ENCODE data around the gene LARP4B.
"Not testable (repeated sequence)": the region's sequence is repeated elsewhere in the genome, so short reads cannot be mapped to it uniquely, and the experiment has no call there.

Gene LARP4B

GRCh38 chr10:958106-958505 is 26.6 kb upstream of the LARP4B start:
- no peak for DNase-seq (ENCODE audit: low read depth)

GRCh38 chr10:955820-956217 is 24.3 kb upstream of the LARP4B start:
- DNase-seq (ENCODE audit: low read depth), result no peak

- no peak for DNase-seq (ENCODE audit: low read depth)
Observed at GRCh38 chr10:955127-955819, 23.8 kb upstream of the LARP4B start.

GRCh38 chr10:954396-954795 is 22.9 kb upstream of the LARP4B start:
- DNase-seq (ENCODE audit: low read depth), result no peak

- DNase-seq (ENCODE audit: low read depth), result no peak
Observed at GRCh38 chr10:953836-954235, 22.3 kb upstream of the LARP4B start.

- DNase-seq (ENCODE audit: low read depth), result no peak
Observed at GRCh38 chr10:949446-949845, 17.9 kb upstream of the LARP4B start.

GRCh38 chr10:948347-948746 is 16.8 kb upstream of the LARP4B start:
- no peak for DNase-seq (ENCODE audit: low read depth)

- no peak for DNase-seq (ENCODE audit: low read depth)
Observed at GRCh38 chr10:947881-948280, 16.4 kb upstream of the LARP4B start.

- DNase-seq (ENCODE audit: low read depth), result no peak
Observed at GRCh38 chr10:947051-947450, 15.5 kb upstream of the LARP4B start.

- DNase-seq (ENCODE audit: low read depth), result no peak
Observed at GRCh38 chr10:945778-946177, 14.3 kb upstream of the LARP4B start.

- no peak for DNase-seq (ENCODE audit: low read depth)
Observed at GRCh38 chr10:944034-944831, 12.7 kb upstream of the LARP4B start.

GRCh38 chr10:943334-944033 is 12.0 kb upstream of the LARP4B start:
- DNase-seq (ENCODE audit: low read depth), result no peak

GRCh38 chr10:938941-939678 is 7.6 kb upstream of the LARP4B start:
- DNase-seq (ENCODE audit: low read depth), result no peak

- DNase-seq (ENCODE audit: low read depth), result no peak
Observed at GRCh38 chr10:934746-935406, 3.4 kb upstream of the LARP4B start.

- DNase-seq (ENCODE audit: low read depth), result not testable (repeated sequence)
Observed at GRCh38 chr10:934165-934564, 2.7 kb upstream of the LARP4B start.

GRCh38 chr10:932589-932988 is 1.1 kb upstream of the LARP4B start:
- no peak for DNase-seq (ENCODE audit: low read depth)

GRCh38 chr10:930625-931325 is 730 bp downstream of the LARP4B start:
- DNase-seq (ENCODE audit: low read depth), result no peak

GRCh38 chr10:929960-930624 is 1.4 kb downstream of the LARP4B start:
- no peak for DNase-seq (ENCODE audit: low read depth)

GRCh38 chr10:927131-927530 is 4.4 kb downstream of the LARP4B start:
- no peak for DNase-seq (ENCODE audit: low read depth)

- no peak for DNase-seq (ENCODE audit: low read depth)
Observed at GRCh38 chr10:926075-926698, 5.3 kb downstream of the LARP4B start.
